Measurements from ENCODE around the gene CABP1.

CABP1 gene

GRCh38 chr12:120639771-120640721, at the start of gene CABP1:
CABP1 (plus strand) TSS chr12:120640626; CDS start chr12:120640686, 60 bp downstream.
- H3K4me1 ChIP-seq (ENCODE audit: insufficient read depth, low read length, poor library complexity, severe bottlenecking), result peaks cover 6% of the 10 kb centered on the region
- H3K9ac ChIP-seq (ENCODE audit: low read depth, low read length, poor library complexity, severe bottlenecking), result no peak within 1 kb of the TSS
- peaks cover 23% of the 10 kb centered on the region for H3K27me3 ChIP-seq (ENCODE audit: insufficient read depth, low read length, poor library complexity, severe bottlenecking)
- peak within 1 kb of the TSS; percentile 69 for H2AFZ ChIP-seq (ENCODE audit: low read length)
- no peaks in the 10 kb centered on the region for H3K9me2 ChIP-seq (replicated peaks; ENCODE audit: low read depth, low read length)
- no peaks in the 10 kb centered on the region for H3F3A ChIP-seq (ENCODE audit: low read depth)
- H3K4me2 ChIP-seq (ENCODE audit: low read depth, low read length, poor library complexity, severe bottlenecking), result peak within 1 kb of the TSS; percentile 78
- TF ChIP-seq EZH2phosphoT487 (IDR thresholded peaks at IDR 0.05; ENCODE audit: borderline replicate concordance) (no peak), CTCF (conservative IDR thresholded peaks at IDR 0.05; ENCODE audit: low read length) (peak; percentile 39)
- peak within 1 kb of the TSS; percentile 53 for H3K4me3 ChIP-seq (ENCODE audit: low read length, poor library complexity, severe bottlenecking)
- H3K79me2 ChIP-seq (ENCODE audit: insufficient read depth, low read length), result no peaks in the 10 kb centered on the region
- H3K36me3 ChIP-seq (ENCODE audit: insufficient read depth, low read length), result no peaks in the 10 kb centered on the region
- H4K20me1 ChIP-seq (ENCODE audit: insufficient read depth, low read length, poor library complexity, severe bottlenecking), result peaks cover 3% of the 10 kb centered on the region
- no peaks in the 10 kb centered on the region for H3K9me3 ChIP-seq (ENCODE audit: insufficient read depth, low read depth, low read length)

GRCh38 chr12:120590741-120591407, 49.6 kb upstream of the CABP1 start:
- TF ChIP-seq EZH2phosphoT487 (IDR thresholded peaks at IDR 0.05; ENCODE audit: borderline replicate concordance), result no peak
- no peak for TF ChIP-seq CTCF (conservative IDR thresholded peaks at IDR 0.05; ENCODE audit: low read length)

GRCh38 chr12:120592121-120593049, 48.0 kb upstream of the CABP1 start:
- H3K4me3 ChIP-seq (ENCODE audit: low read length, poor library complexity, severe bottlenecking), result no peak overlapping the region
- H3K4me2 ChIP-seq (ENCODE audit: low read depth, low read length, poor library complexity, severe bottlenecking), result no peak overlapping the region
- no peaks in the 10 kb centered on the region for H3K4me1 ChIP-seq (ENCODE audit: insufficient read depth, low read length, poor library complexity, severe bottlenecking)
- H3K9me3 ChIP-seq (ENCODE audit: insufficient read depth, low read depth, low read length), result no peaks in the 10 kb centered on the region
- TF ChIP-seq CTCF (conservative IDR thresholded peaks at IDR 0.05; ENCODE audit: low read length) (no peak), EZH2phosphoT487 (IDR thresholded peaks at IDR 0.05; ENCODE audit: borderline replicate concordance) (no peak)
- H2AFZ ChIP-seq (ENCODE audit: low read length), result no peak overlapping the region
- H3F3A ChIP-seq (ENCODE audit: low read depth), result no peaks in the 10 kb centered on the region
- H3K9me2 ChIP-seq (replicated peaks; ENCODE audit: low read depth, low read length), result no peaks in the 10 kb centered on the region
- H3K79me2 ChIP-seq (ENCODE audit: insufficient read depth, low read length), result no peaks in the 10 kb centered on the region
- H3K27me3 ChIP-seq (ENCODE audit: insufficient read depth, low read length, poor library complexity, severe bottlenecking), result no peaks in the 10 kb centered on the region
- no peaks in the 10 kb centered on the region for H3K36me3 ChIP-seq (ENCODE audit: insufficient read depth, low read length)
- H4K20me1 ChIP-seq (ENCODE audit: insufficient read depth, low read length, poor library complexity, severe bottlenecking), result no peaks in the 10 kb centered on the region
- H3K9ac ChIP-seq (ENCODE audit: low read depth, low read length, poor library complexity, severe bottlenecking), result no peak overlapping the region

More at GRCh38 chr12:120590741-120591407, 49.6 kb upstream of the CABP1 start:
- Histone ChIP-seq H3F3A (ENCODE audit: low read depth) (no peaks in the 10 kb centered on the region), H3K9me2 (replicated peaks; ENCODE audit: low read depth, low read length) (no peaks in the 10 kb centered on the region), H4K20me1 (ENCODE audit: insufficient read depth, low read length, poor library complexity, severe bottlenecking) (no peaks in the 10 kb centered on the region), H3K9ac (ENCODE audit: low read depth, low read length, poor library complexity, severe bottlenecking) (no peak overlapping the region), H3K36me3 (ENCODE audit: insufficient read depth, low read length) (no peaks in the 10 kb centered on the region), H2AFZ (ENCODE audit: low read length) (no peak overlapping the region), H3K4me2 (ENCODE audit: low read depth, low read length, poor library complexity, severe bottlenecking) (no peak overlapping the region), H3K79me2 (ENCODE audit: insufficient read depth, low read length) (no peaks in the 10 kb centered on the region), H3K9me3 (ENCODE audit: insufficient read depth, low read depth, low read length) (no peaks in the 10 kb centered on the region), H3K27me3 (ENCODE audit: insufficient read depth, low read length, poor library complexity, severe bottlenecking) (no peaks in the 10 kb centered on the region), H3K4me1 (ENCODE audit: insufficient read depth, low read length, poor library complexity, severe bottlenecking) (no peaks in the 10 kb centered on the region), H3K4me3 (ENCODE audit: low read length, poor library complexity, severe bottlenecking) (no peak overlapping the region)
